ENCODE measurements around the gene PALLD. TPM values are rescaled to one million over a fixed set of nuclear protein-coding genes. Genes with fewer than 3 reads are reported as not detected.
A peak's percentile ranks its signal among the peaks of the same experiment; 100 is the strongest.

The PALLD gene
- total RNA-seq, 4 donors from 2014 or later, result 93.3 to 214 (median 174) TPM

GRCh38 chr4:168907119-168907698 lies 410.4 kb downstream of the PALLD start:
- Histone ChIP-seq H3K4me1 (peaks cover 0 to 35% (median 3%) of the 10 kb centered on the region in 4 donors), H3K36me3 (peaks cover 0 to 69% (median 0%) of the 10 kb centered on the region in 3 donors)
- DNase-seq (ENCODE audit: low spot score in 2 of 2), result no peak

GRCh38 chr4:168908093-168908492 lies 411.2 kb downstream of the PALLD start:
- Histone ChIP-seq H3K27ac (peak overlapping the region in 2 of 4 donors; percentile 21 to 54), H3K36me3 (peaks cover 0 to 65% (median 0%) of the 10 kb centered on the region in 3 donors), H3K27me3 (no peaks in the 10 kb centered on the region), H3K4me1 (peaks cover 0 to 37% (median 3%) of the 10 kb centered on the region in 4 donors), H3K4me3 (no peak overlapping the region), H3K9me3 (no peaks in the 10 kb centered on the region)
- no peak for TF ChIP-seq POLR2A (IDR thresholded peaks at IDR 0.05)
- no peak for TF ChIP-seq CTCF (IDR thresholded peaks at IDR 0.05)
- TF ChIP-seq EP300 (IDR thresholded peaks at IDR 0.05), result no peak
- no peak for DNase-seq (ENCODE audit: low spot score in 2 of 2)
- 64 to 68% methylated on average over 1 of the region's 1 CpG for WGBS, 2 donors

More at GRCh38 chr4:168907119-168907698, 410.4 kb downstream of the PALLD start:
- Histone ChIP-seq H3K27me3 (no peaks in the 10 kb centered on the region), H3K4me3 (no peak overlapping the region), H3K27ac (peak overlapping the region in 2 of 4 donors; percentile 21 to 54), H3K9me3 (no peaks in the 10 kb centered on the region)
- 62 to 72% methylated on average over 2 of the region's 2 CpGs for WGBS, 2 donors
- TF ChIP-seq POLR2A (IDR thresholded peaks at IDR 0.05) (no peak), CTCF (IDR thresholded peaks at IDR 0.05) (no peak)

GRCh38 chr4:168908851-168909273 lies 412.0 kb downstream of the PALLD start:
- Histone ChIP-seq H3K9me3 (no peaks in the 10 kb centered on the region), H3K36me3 (peaks cover 0 to 64% (median 0%) of the 10 kb centered on the region in 3 donors), H3K4me1 (peaks cover 0 to 37% (median 3%) of the 10 kb centered on the region in 4 donors), H3K27ac (peak overlapping the region in 2 of 4 donors; percentile 33 to 54), H3K4me3 (no peak overlapping the region), H3K27me3 (no peaks in the 10 kb centered on the region)
- TF ChIP-seq EP300 (IDR thresholded peaks at IDR 0.05) (no peak), POLR2A (IDR thresholded peaks at IDR 0.05) (no peak), CTCF (IDR thresholded peaks at IDR 0.05) (no peak)
- no peak for DNase-seq (ENCODE audit: low spot score in 2 of 2)
- WGBS, 2 donors, result 11 to 21% methylated on average over 3 of the region's 3 CpGs

GRCh38 chr4:168914095-168914494 lies 417.2 kb downstream of the PALLD start:
- Histone ChIP-seq H3K9me3 (no peaks in the 10 kb centered on the region), H3K4me1 (peaks cover 0 to 17% (median 0%) of the 10 kb centered on the region in 4 donors), H3K36me3 (peaks cover 0 to 49% (median 0%) of the 10 kb centered on the region in 3 donors), H3K27ac (no peak overlapping the region), H3K27me3 (no peaks in the 10 kb centered on the region), H3K4me3 (no peak overlapping the region)
- TF ChIP-seq POLR2A (IDR thresholded peaks at IDR 0.05), result no peak
- TF ChIP-seq EP300 (IDR thresholded peaks at IDR 0.05), result no peak
- no peak for TF ChIP-seq CTCF (IDR thresholded peaks at IDR 0.05)
- DNase-seq (ENCODE audit: low spot score in 2 of 2), result no peak
- 95% methylated on average over 2 of the region's 2 CpGs for WGBS, 2 donors

GRCh38 chr4:168917138-168917779 lies 420.4 kb downstream of the PALLD start:
- Histone ChIP-seq H3K4me1 (peaks cover 0 to 10% (median 0%) of the 10 kb centered on the region in 4 donors), H3K4me3 (no peak overlapping the region), H3K36me3 (peaks cover 0 to 41% (median 0%) of the 10 kb centered on the region in 3 donors), H3K27me3 (no peaks in the 10 kb centered on the region), H3K27ac (peak overlapping the region in 1 of 4 donors; percentile 57), H3K9me3 (no peaks in the 10 kb centered on the region)
- DNase-seq (ENCODE audit: low spot score in 2 of 2), result peak in 1 of 2 donors; percentile 57
- WGBS, 2 donors, result 56 to 63% methylated on average over 8 of the region's 8 CpGs
- TF ChIP-seq EP300 (IDR thresholded peaks at IDR 0.05) (no peak), CTCF (IDR thresholded peaks at IDR 0.05) (peak; percentile 44 to 62 (median 51)), POLR2A (IDR thresholded peaks at IDR 0.05) (no peak)
